GM12878 (cell line): ENCODE data around the gene SETD1A. TPM values are rescaled to one million over a fixed set of nuclear protein-coding genes. Genes with fewer than 3 reads are reported as not detected.

ENCODE experiments used
- ATAC-seq: fragments of 200-7000 bp; cut with Tn5 transposase; 3 replicates; pipeline ENCODE4 v1.9.1; 2020; ENCODE audit warnings: mild to moderate bottlenecking, moderate library complexity
- BruUV-seq: library from RNA; stranded (reverse); fragments of 400-500 nt; replicated peaks from 2 replicates; lab custom pipeline; 2021; lab: Mats Ljungman, UMichigan
- CTCF ChIA-PET: fragments of 300-600 bp; sonication (Branson Sonifier 250); formaldehyde crosslinking; extraction: SDS; loops from one replicate; lab custom pipeline; 2021; ENCODE audit warnings: inconsistent platforms; lab: Yijun Ruan, JAX
- POLR2A ChIA-PET: fragments of 350-600 bp; formaldehyde crosslinking; extraction: SDS; loops from one replicate; lab custom pipeline; 2021; ENCODE audit warnings: inconsistent platforms; lab: Charles Lee
- RAD21 ChIA-PET: fragments of 300-600 bp; sonication (Branson Sonifier 250); formaldehyde crosslinking; loops from one replicate; lab custom pipeline; 2023; ENCODE audit warnings: antibody characterized with exemption; ENCODE audit not compliant: unreplicated experiment; lab: Charles Lee
- SMC1A ChIA-PET: fragments of 300-600 bp; sonication (Branson Sonifier 250); formaldehyde crosslinking; loops from one replicate; lab custom pipeline; 2023; ENCODE audit not compliant: unreplicated experiment, uncharacterized antibody; lab: Charles Lee
- DNase-seq: peaks from one replicate; pipeline ENCODE4 v3.0.0-alpha.2; 2011; ENCODE audit warnings: low read depth, low spot score
- FAIRE-seq: peaks from 3 replicates; lab custom pipeline; 2011; peaks lifted over from hg19 to GRCh38; lab: Jason Lieb, UNC
- H2AFZ ChIP-seq: 2 replicates; pipeline ENCODE4 v1.6.0; 2011; ENCODE audit warnings: low read depth, low read length, control low read depth; ENCODE audit not compliant: control insufficient read depth
- H3K27ac ChIP-seq: 2 replicates; pipeline ENCODE4 v1.5.1; 2011; ENCODE audit warnings: control low read depth; ENCODE audit not compliant: control insufficient read depth, insufficient read depth
- H3K27me3 ChIP-seq, 2 experiments: replicated peaks in 1 of 2; 2 replicates each; pipeline versions ENCODE4 v1.6.0 to v1.6.1; 2011; ENCODE audit warnings: low read length in 1 of 2; ENCODE audit not compliant: control insufficient read depth in 2 of 2, insufficient read depth in 2 of 2
- H3K36me3 ChIP-seq, 2 experiments: 2 replicates each; pipeline ENCODE4 v1.5.1; 2011; ENCODE audit warnings: low read length in 1 of 2; ENCODE audit not compliant: control insufficient read depth in 2 of 2, insufficient read depth in 2 of 2
- H3K4me1 ChIP-seq: 2 replicates; pipeline ENCODE4 v1.6.1; 2011; ENCODE audit warnings: mild to moderate bottlenecking, low read length, moderate library complexity, mixed read lengths; ENCODE audit not compliant: control insufficient read depth, insufficient read depth
- H3K4me2 ChIP-seq: 2 replicates; pipeline ENCODE4 v1.6.0; 2011; ENCODE audit warnings: control low read depth; ENCODE audit not compliant: control insufficient read depth, insufficient read depth
- H3K4me3 ChIP-seq: fragments of 200-600 bp; sonication (generic); 2 replicates; pipeline ENCODE4 v1.5.1; 2016
- H3K79me2 ChIP-seq: 2 replicates; pipeline ENCODE4 v1.6.0; 2011; ENCODE audit warnings: low read length; ENCODE audit not compliant: control insufficient read depth, insufficient read depth
- H3K9ac ChIP-seq: 2 replicates; pipeline ENCODE4 v1.8.0; 2011; ENCODE audit warnings: low read length, control low read depth, mixed read lengths; ENCODE audit not compliant: control insufficient read depth, insufficient read depth
- H3K9me3 ChIP-seq: replicated peaks from 3 replicates; pipeline ENCODE4 v1.5.1; 2011; ENCODE audit warnings: mild to moderate bottlenecking, low read length; ENCODE audit not compliant: control insufficient read depth, insufficient read depth
- H4K20me1 ChIP-seq: 2 replicates; pipeline ENCODE4 v1.6.0; 2011; ENCODE audit not compliant: control insufficient read depth, insufficient read depth
- ATF2 ChIP-seq: IDR thresholded peaks from 2 replicates; pipeline ENCODE4 v1.6.1; 2012; ENCODE audit warnings: low read length, inconsistent platforms
- BRCA1 ChIP-seq: IDR thresholded peaks from 2 replicates; pipeline ENCODE4 v1.6.1; 2011; ENCODE audit warnings: low read depth, low read length, improper control_type of control experiment
- DPF2 ChIP-seq: fragments of 450-650 bp; IDR thresholded peaks from 2 replicates; pipeline ENCODE4 v1.6.1; 2017; ENCODE audit warnings: mild to moderate bottlenecking
- EGR1 ChIP-seq, 2 experiments: IDR thresholded peaks; 1 replicate in 1 of 2; 2 replicates in 1 of 2; pipeline ENCODE4 v1.6.1; 2011 to 2012; ENCODE audit warnings: low read depth in 2 of 2, low read length in 2 of 2, borderline replicate concordance in 1 of 2, mild to moderate bottlenecking in 1 of 2, moderate library complexity in 1 of 2
- HDGF ChIP-seq: fragments of 450-650 bp; IDR thresholded peaks from 2 replicates; pipeline ENCODE4 v1.6.1; 2016; ENCODE audit warnings: antibody characterized with exemption
- LARP7 ChIP-seq: fragments of 450-650 bp; IDR thresholded peaks from 2 replicates; pipeline ENCODE4 v1.6.1; 2017; ENCODE audit warnings: mild to moderate bottlenecking
- MEF2A ChIP-seq: IDR thresholded peaks from 2 replicates; pipeline ENCODE4 v1.6.1; 2011; ENCODE audit warnings: low read depth, mild to moderate bottlenecking, low read length, moderate library complexity; ENCODE audit not compliant: insufficient read depth
- MYB ChIP-seq: fragments of 150-350 bp; IDR thresholded peaks from 2 replicates; pipeline ENCODE4 v1.6.1; 2014; ENCODE audit warnings: mild to moderate bottlenecking, low read depth, low read length, borderline replicate concordance
- NR2C2 ChIP-seq: IDR thresholded peaks from 2 replicates; pipeline ENCODE4 v1.6.1; 2011; ENCODE audit warnings: borderline replicate concordance, low read depth; ENCODE audit not compliant: control insufficient read depth, insufficient read length
- NR2F1 ChIP-seq: fragments of 450-650 bp; conservative IDR thresholded peaks from 2 replicates; pipeline ENCODE4 v1.6.1; 2017; ENCODE audit warnings: mild to moderate bottlenecking
- PML ChIP-seq: IDR thresholded peaks from 2 replicates; pipeline ENCODE4 v1.6.1; 2012; ENCODE audit warnings: low read length, inconsistent platforms
- RELB ChIP-seq: fragments of 450-650 bp; IDR thresholded peaks from 2 replicates; pipeline ENCODE4 v1.6.1; 2017; ENCODE audit warnings: low read depth, mild to moderate bottlenecking, moderate library complexity
- SMARCA5 ChIP-seq: fragments of 450-650 bp; IDR thresholded peaks from 2 replicates; pipeline ENCODE4 v1.6.1; 2017; ENCODE audit warnings: mild to moderate bottlenecking
- STAT1 ChIP-seq: fragments of 450-650 bp; conservative IDR thresholded peaks from 2 replicates; pipeline ENCODE4 v1.6.1; 2014; ENCODE audit warnings: antibody characterized with exemption, mild to moderate bottlenecking
- STAT3 ChIP-seq: IDR thresholded peaks from 2 replicates; pipeline ENCODE4 v1.6.1; 2011; ENCODE audit warnings: low read depth, low read length, improper control_type of control experiment
- ZNF622 ChIP-seq: fragments of 450-650 bp; IDR thresholded peaks from 2 replicates; pipeline ENCODE4 v1.6.1; 2017; ENCODE audit warnings: mild to moderate bottlenecking, inconsistent platforms
- WGBS: methylation state at CpG from one replicate; pipeline ENCODE4 v1.1.6; 2016; ENCODE audit warnings: low lambda C conversion rate; ENCODE audit not compliant: insufficient replicate concordance, insufficient coverage; ENCODE audit errors: missing lambda C conversion rate; 5-methylcytosine and 5-hydroxymethylcytosine counted together
- in situ Hi-C: fragments of 300-500 bp; cut with MboI; formaldehyde crosslinking; loops from 9 replicates; pipeline ENCODE4 v1.14.3; 2018; ENCODE audit warnings: mixed read lengths
- intact Hi-C: fragments of 100-400 bp; cut with micrococcal nuclease; formaldehyde crosslinking; loops from one replicate; pipeline ENCODE4 v1.14.2; 2022; ENCODE audit not compliant: unreplicated experiment
- polyA plus RNA-seq, 11 experiments: library from polyadenylated mRNA; depleted of rRNA in 4 of 11; unstranded in 6 of 11; stranded (reverse) in 5 of 11; fragments of >200 nt; fragmentation: Nextera tagmentation in 4 of 11; fragmentation: Illumina TruSeq in 1 of 11; extraction: Ambion mirVana in 4 of 11; extraction: Trizol in 1 of 11; gene quantifications; 1 replicate in 1 of 11; 2 replicates in 10 of 11; pipeline versions ENCODE4 v1.2.1 to v1.2.3, GENCODE V29; 2011 to 2016; ENCODE audit warnings: inconsistent platforms in 2 of 11, missing spikeins in 2 of 11, low read depth in 1 of 11
- total RNA-seq, 4 experiments: library from RNA; depleted of rRNA in 3 of 4; stranded (reverse); fragments of >200 nt in 3 of 4; fragmentation: Illumina TruSeq in 1 of 4; extraction: Trizol in 1 of 4; gene quantifications; 2 replicates each; pipeline versions ENCODE4 v1.2.1 to v1.2.3, GENCODE V29; 2013 to 2021
- TF ChIP-seq, protein P1 (sequence below): IDR thresholded peaks from 2 replicates; pipeline ENCODE4 v1.6.1; 2012; ENCODE audit warnings: mild to moderate bottlenecking, low read depth, low read length
- TF ChIP-seq, protein P2 (sequence below): IDR thresholded peaks from 2 replicates; pipeline ENCODE4 v1.6.1; 2012; ENCODE audit warnings: low read depth, low read length, improper control_type of control experiment

Gene SETD1A
- total and polyA plus RNA-seq, 10 of the 15 experiments (the other 5 are each of a cell fraction or from before 2014, with no cell fraction given): 0.02 to 25.9 (median 4.9) TPM

DNA sequence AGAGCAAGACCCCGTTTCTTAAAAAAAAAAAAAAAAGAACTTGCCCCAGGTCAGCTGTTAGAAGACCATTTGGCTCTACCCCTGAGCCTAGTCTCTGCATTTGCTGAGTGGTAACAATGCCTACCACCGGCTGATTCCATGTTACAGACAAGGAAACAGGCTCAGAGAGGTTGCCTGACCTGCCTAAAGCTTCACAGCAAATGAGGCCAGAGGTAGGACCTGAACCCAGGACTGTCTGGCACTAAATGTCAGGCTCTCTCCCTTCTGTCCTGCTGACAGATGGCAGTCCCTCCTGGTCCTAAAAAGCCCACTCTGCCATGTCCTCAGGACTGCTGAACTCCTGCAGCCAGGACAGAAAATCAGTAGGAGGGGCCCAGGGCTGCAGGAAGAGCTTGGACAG lies 47.1 kb downstream of the SETD1A start:
- no peak for DNase-seq
- Histone ChIP-seq H3K79me2 (no peaks in the 10 kb centered on the region), H3K9me3 (no peaks in the 10 kb centered on the region), H3K4me1 (no peaks in the 10 kb centered on the region), H3K27ac (no peak overlapping the region), H3K4me2 (no peak overlapping the region), H3K36me3 (no peaks in the 10 kb centered on the region), H3K9ac (no peak overlapping the region), H4K20me1 (no peaks in the 10 kb centered on the region), H3K4me3 (no peak overlapping the region), H3K27me3 (peaks cover 0 to 5% of the 10 kb centered on the region in 2 experiments; a peak in 3 of 4 replicates), H2AFZ (no peak overlapping the region)
- intact Hi-C loops (no loop called here), in situ Hi-C loops (no loop called here)
- CTCF ChIA-PET: interaction anchor here (0.7 kb wide), 1 partner anchor 406 kb away, joined by 3 read pairs; no protein-coding TSS in a partner anchor
- POLR2A ChIA-PET: no interaction called here
- BruUV-seq: no TSS peak
- no peak for ATAC-seq
- SMC1A ChIA-PET: no interaction called here
- RAD21 ChIA-PET: no interaction called here
- no peak for FAIRE-seq
- WGBS: 0% methylated on average over 2 of the region's 2 CpGs
- no peak for TF ChIP-seq ZNF622
- no peak for TF ChIP-seq BRCA1
- TF ChIP-seq STAT1: no peak
- TF ChIP-seq DPF2: no peak
- TF ChIP-seq, protein P1, sequence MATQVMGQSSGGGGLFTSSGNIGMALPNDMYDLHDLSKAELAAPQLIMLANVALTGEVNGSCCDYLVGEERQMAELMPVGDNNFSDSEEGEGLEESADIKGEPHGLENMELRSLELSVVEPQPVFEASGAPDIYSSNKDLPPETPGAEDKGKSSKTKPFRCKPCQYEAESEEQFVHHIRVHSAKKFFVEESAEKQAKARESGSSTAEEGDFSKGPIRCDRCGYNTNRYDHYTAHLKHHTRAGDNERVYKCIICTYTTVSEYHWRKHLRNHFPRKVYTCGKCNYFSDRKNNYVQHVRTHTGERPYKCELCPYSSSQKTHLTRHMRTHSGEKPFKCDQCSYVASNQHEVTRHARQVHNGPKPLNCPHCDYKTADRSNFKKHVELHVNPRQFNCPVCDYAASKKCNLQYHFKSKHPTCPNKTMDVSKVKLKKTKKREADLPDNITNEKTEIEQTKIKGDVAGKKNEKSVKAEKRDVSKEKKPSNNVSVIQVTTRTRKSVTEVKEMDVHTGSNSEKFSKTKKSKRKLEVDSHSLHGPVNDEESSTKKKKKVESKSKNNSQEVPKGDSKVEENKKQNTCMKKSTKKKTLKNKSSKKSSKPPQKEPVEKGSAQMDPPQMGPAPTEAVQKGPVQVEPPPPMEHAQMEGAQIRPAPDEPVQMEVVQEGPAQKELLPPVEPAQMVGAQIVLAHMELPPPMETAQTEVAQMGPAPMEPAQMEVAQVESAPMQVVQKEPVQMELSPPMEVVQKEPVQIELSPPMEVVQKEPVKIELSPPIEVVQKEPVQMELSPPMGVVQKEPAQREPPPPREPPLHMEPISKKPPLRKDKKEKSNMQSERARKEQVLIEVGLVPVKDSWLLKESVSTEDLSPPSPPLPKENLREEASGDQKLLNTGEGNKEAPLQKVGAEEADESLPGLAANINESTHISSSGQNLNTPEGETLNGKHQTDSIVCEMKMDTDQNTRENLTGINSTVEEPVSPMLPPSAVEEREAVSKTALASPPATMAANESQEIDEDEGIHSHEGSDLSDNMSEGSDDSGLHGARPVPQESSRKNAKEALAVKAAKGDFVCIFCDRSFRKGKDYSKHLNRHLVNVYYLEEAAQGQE: no peak
- TF ChIP-seq MYB: no peak
- TF ChIP-seq LARP7: no peak
- TF ChIP-seq RELB: no peak
- TF ChIP-seq NR2C2: no peak
- TF ChIP-seq EGR1 (IDR thresholded peaks at IDR 0.05; ENCODE audit: borderline replicate concordance in 1 of 2, low read depth in 2 of 2, low read length in 2 of 2): no peak
- TF ChIP-seq, protein P2, sequence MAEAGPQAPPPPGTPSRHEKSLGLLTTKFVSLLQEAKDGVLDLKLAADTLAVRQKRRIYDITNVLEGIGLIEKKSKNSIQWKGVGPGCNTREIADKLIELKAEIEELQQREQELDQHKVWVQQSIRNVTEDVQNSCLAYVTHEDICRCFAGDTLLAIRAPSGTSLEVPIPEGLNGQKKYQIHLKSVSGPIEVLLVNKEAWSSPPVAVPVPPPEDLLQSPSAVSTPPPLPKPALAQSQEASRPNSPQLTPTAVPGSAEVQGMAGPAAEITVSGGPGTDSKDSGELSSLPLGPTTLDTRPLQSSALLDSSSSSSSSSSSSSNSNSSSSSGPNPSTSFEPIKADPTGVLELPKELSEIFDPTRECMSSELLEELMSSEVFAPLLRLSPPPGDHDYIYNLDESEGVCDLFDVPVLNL: no peak
- TF ChIP-seq NR2F1: no peak
- no peak for TF ChIP-seq PML
- no peak for TF ChIP-seq HDGF
- TF ChIP-seq ATF2: no peak
- no peak for TF ChIP-seq MEF2A
- TF ChIP-seq SMARCA5: no peak
- no peak for TF ChIP-seq STAT3
